GM21529 (cell line): ENCODE results near the gene OR51S1.
A peak's percentile ranks its signal among the peaks of the same experiment; 100 is the strongest.
"Not testable (repeated sequence)": the region's sequence is repeated elsewhere in the genome, so short reads cannot be mapped to it uniquely, and the experiment has no call there.

Experiments used
- ATAC-seq: cut with Tn5 transposase; IDR thresholded peaks from one replicate; pipeline ENCODE4 v1.9.1; 2021; ENCODE audit not compliant: unreplicated experiment

OR51S1 gene

DNA sequence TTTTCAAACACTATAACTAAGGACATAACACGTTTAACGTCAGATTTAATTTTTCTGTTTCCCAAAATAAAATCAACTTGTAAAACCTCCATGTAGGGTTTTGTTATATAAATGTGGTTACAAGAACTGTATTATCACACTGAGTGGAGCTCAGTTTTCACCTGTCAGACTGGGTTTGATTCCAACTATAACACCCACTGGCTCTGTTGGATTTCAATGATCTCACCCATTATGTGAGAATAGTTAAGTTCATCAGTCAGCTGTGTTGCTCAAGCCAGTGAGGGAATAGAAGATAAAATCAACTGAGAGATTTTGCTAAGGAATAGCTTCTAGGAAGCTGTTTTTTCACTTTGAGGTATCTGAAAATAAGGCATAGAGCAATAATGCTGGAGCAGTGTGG lies 39.8 kb downstream of the OR51S1 start:
- ATAC-seq: no peak

- ATAC-seq: no peak
These were observed 40.5 kb downstream of the OR51S1 start for GRCh38 chr11:4808476-4808875.

DNA sequence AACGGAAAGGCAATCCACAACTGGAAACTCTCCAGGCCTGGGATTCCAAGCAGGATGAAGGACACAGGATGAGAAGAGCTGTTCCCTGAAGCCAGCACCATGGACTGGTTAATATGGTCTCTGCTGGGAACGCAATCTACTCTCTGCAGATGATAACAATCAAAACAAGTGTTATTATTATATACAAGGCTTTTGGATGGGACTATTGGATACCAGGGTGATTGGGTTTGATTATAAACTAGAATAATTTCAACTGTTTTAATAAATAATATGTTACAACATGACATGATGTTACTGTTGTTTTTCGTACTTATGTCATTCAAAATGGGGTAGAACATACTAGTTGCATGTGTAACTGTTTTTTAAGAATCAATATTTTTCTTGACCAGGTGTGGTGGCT lies 44.7 kb downstream of the OR51S1 start, which contains the start of gene OR52R1:
TSS of gene OR52R1 (minus strand) at position 101 of the 400 bp plus-strand sequence. CDS start at position 101, 0 bp downstream.
- ATAC-seq: no peak

GRCh38 chr11:4801316-4801715 lies 47.7 kb downstream of the OR51S1 start:
- ATAC-seq: not testable (repeated sequence)

DNA sequence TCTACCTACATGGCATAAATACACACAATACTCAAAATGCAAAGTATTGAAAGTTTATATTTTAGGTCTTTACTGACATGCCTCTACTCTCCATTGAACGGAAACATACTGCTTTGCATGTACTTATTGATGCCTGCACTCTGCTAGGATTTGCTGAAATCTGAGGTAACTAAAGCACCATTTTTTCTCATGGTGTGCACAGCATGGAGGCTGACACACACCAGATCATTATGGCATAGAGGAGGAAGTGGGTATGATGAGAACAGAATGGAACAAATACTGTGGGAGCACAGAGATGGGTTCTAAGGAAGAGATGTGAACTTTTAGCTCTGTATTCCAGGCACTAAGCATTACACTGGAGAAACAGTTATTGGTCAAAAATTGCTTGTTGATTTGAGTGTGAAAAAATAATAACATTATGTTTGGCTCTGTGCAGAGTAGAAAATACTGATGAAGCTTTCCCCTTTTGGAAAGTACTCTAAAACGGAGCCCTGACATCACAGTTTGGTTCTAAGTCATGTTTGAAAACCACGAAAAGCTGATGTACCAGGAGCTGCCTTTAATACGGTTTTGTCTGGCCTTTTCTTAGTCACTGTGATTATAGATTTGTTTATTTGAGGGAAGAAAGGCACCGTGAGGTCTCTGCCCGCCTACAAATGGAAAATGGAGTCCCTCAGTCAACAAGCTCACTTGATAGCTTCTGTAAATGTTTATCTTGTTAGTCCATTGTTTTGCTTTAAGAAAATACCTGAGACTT lies 50.4 kb downstream of the OR51S1 start:
- ATAC-seq: peak; percentile 57
